HG02973 (cell line): ENCODE data around the gene HMBS.
"Not testable (repeated sequence)": the region's sequence is repeated elsewhere in the genome, so short reads cannot be mapped to it uniquely, and the experiment has no call there.

ENCODE experiments used
- ATAC-seq: cut with Tn5 transposase; IDR thresholded peaks from one replicate; pipeline ENCODE4 v1.9.1; 2021; ENCODE audit warnings: moderate library complexity; ENCODE audit not compliant: unreplicated experiment

Gene HMBS

GRCh38 chr11:119084663-119085436 lies at the start of gene HMBS:
TSS of gene HMBS (plus strand) at chr11:119084881. CDS start at chr11:119085034, 153 bp downstream.
- peak; percentile 80 for ATAC-seq

- ATAC-seq = no peak
Observed at GRCh38 chr11:119038884-119039283, 45.8 kb upstream of the HMBS start.

GRCh38 chr11:119039471-119039870 lies 45.2 kb upstream of the HMBS start:
- ATAC-seq = not testable (repeated sequence)

- ATAC-seq = no peak
Observed at GRCh38 chr11:119041821-119042514, 42.7 kb upstream of the HMBS start.

- no peak for ATAC-seq
Observed at GRCh38 chr11:119042927-119043326, 41.8 kb upstream of the HMBS start.

- ATAC-seq = no peak
Observed at GRCh38 chr11:119044708-119045107, 40.0 kb upstream of the HMBS start.

GRCh38 chr11:119046489-119046888 lies 38.2 kb upstream of the HMBS start:
- no peak for ATAC-seq

GRCh38 chr11:119047205-119047604 lies 37.5 kb upstream of the HMBS start:
- ATAC-seq = no peak

- no peak for ATAC-seq
Observed at GRCh38 chr11:119048644-119049043, 36.0 kb upstream of the HMBS start.

GRCh38 chr11:119049081-119049480 lies 35.6 kb upstream of the HMBS start:
- no peak for ATAC-seq

GRCh38 chr11:119051440-119052162 lies 33.1 kb upstream of the HMBS start:
- ATAC-seq = no peak

- ATAC-seq = no peak
Observed at GRCh38 chr11:119052163-119052814, 32.4 kb upstream of the HMBS start.

- no peak for ATAC-seq
Observed at GRCh38 chr11:119054418-119054817, 30.3 kb upstream of the HMBS start.

- ATAC-seq = no peak
Observed at GRCh38 chr11:119055901-119056300, 28.8 kb upstream of the HMBS start.

- no peak for ATAC-seq
Observed at GRCh38 chr11:119056421-119056999, 28.2 kb upstream of the HMBS start.

- peak; percentile 85 for ATAC-seq
Observed at GRCh38 chr11:119057000-119057769, 27.5 kb upstream of the HMBS start, which contains the start of gene HYOU1. TSS of gene HYOU1 (minus strand) at chr11:119057205. CDS start at chr11:119056160, 1,045 bp downstream.

- ATAC-seq = not testable (repeated sequence)
Observed at GRCh38 chr11:119059128-119059527, 25.6 kb upstream of the HMBS start.

GRCh38 chr11:119061256-119061655 lies 23.4 kb upstream of the HMBS start:
- ATAC-seq = no peak

GRCh38 chr11:119062779-119063178 lies 21.9 kb upstream of the HMBS start:
- ATAC-seq = no peak

- ATAC-seq = no peak
Observed at GRCh38 chr11:119065369-119065768, 19.3 kb upstream of the HMBS start.
